ENCODE measurements around the gene BCL3. TPM values are rescaled to one million over a fixed set of nuclear protein-coding genes. Genes with fewer than 3 reads are reported as not detected.

BCL3 gene
- total RNA-seq, 1 experiment from 2014 or later = 37.9 TPM

GRCh38 chr19:44762038-44762437 lies 13.5 kb downstream of the BCL3 start:
- H3K27me3 ChIP-seq (ENCODE audit: insufficient read depth, low read length) = no peaks in the 10 kb centered on the region
- TF ChIP-seq SRF (IDR thresholded peaks at IDR 0.05; ENCODE audit: low read depth) = no peak
- TF ChIP-seq EZH2phosphoT487 (IDR thresholded peaks at IDR 0.05; ENCODE audit: borderline replicate concordance) = no peak
- TF ChIP-seq MAX (IDR thresholded peaks at IDR 0.05) = no peak
- TF ChIP-seq FOSL1 (IDR thresholded peaks at IDR 0.05; ENCODE audit: low read depth) = no peak
- TF ChIP-seq JUND (IDR thresholded peaks at IDR 0.05) = no peak
- TF ChIP-seq EGR1 (IDR thresholded peaks at IDR 0.05; ENCODE audit: low read depth) = no peak
- TF ChIP-seq ZBTB33 (IDR thresholded peaks at IDR 0.05; ENCODE audit: extremely low read depth, insufficient replicate concordance, low read length) = no peak
- BruUV-seq (replicated peaks) = no TSS peak
- intact Hi-C loops (cut with micrococcal nuclease) = no loop called here
- H3K9ac ChIP-seq (ENCODE audit: low read length) = no peak overlapping the region
- RAD21 ChIA-PET (ENCODE audit: low non-redundant PET in 1 of 2, low total read pairs in 2 of 2, uncharacterized antibody in 2 of 2, unreplicated experiment in 2 of 2) = interaction anchor here in 1 of 2 experiments (0.6 kb wide), 1 partner anchor 27 kb away, joined by 5 read pairs; no protein-coding TSS in a partner anchor
- H3K4me3 ChIP-seq (replicated peaks in 1 of 2; ENCODE audit: low read depth in 1 of 2, low read length in 2 of 2) = no peak overlapping the region
- POLR2A ChIA-PET = interaction anchor here (0.9 kb wide), 1 partner anchor 8 kb away, joined by 3 read pairs; no protein-coding TSS in a partner anchor
- no peaks in the 10 kb centered on the region for H3K79me2 ChIP-seq (ENCODE audit: insufficient read depth, low read length)
- H3K36me3 ChIP-seq (ENCODE audit: control insufficient read depth in 1 of 2, insufficient read depth in 2 of 2, low read length in 2 of 2) = peaks cover 3 to 7% of the 10 kb centered on the region in 2 experiments; a peak in 2 of 4 replicates
- no peaks in the 10 kb centered on the region for H4K20me1 ChIP-seq (ENCODE audit: insufficient read depth)
- no peaks in the 10 kb centered on the region for H3K9me3 ChIP-seq (ENCODE audit: control insufficient read depth in 1 of 2, insufficient read depth in 1 of 2, low read depth in 1 of 2, low read length in 2 of 2)
- no peaks in the 10 kb centered on the region for H3K9me2 ChIP-seq (ENCODE audit: insufficient read depth)
- ATAC-seq (no peak), DNase-seq (ENCODE audit: low read depth, low spot score) (no peak)
- H3K4me1 ChIP-seq (ENCODE audit: control insufficient read depth in 1 of 2, insufficient read depth in 2 of 2, low read length in 2 of 2) = peaks cover 0 to 11% of the 10 kb centered on the region in 2 experiments; a peak in 2 of 4 replicates
- no peak overlapping the region for H3K4me2 ChIP-seq (ENCODE audit: low read length)
- H3K27ac ChIP-seq (ENCODE audit: low read depth, low read length) = no peak overlapping the region
- no peak overlapping the region for H2AFZ ChIP-seq (ENCODE audit: low read depth, low read length, poor library complexity, severe bottlenecking)
- CTCF ChIA-PET = interaction anchor here (1.8 kb wide), 1 partner anchor 38 kb away, joined by 6 read pairs; no protein-coding TSS in a partner anchor
